ENCODE measurements around the gene PTPRD. TPM values are rescaled to one million over a fixed set of nuclear protein-coding genes. Genes with fewer than 3 reads are reported as not detected.

The PTPRD gene
- total RNA-seq, 1 experiment from 2014 or later: not detected

DNA sequence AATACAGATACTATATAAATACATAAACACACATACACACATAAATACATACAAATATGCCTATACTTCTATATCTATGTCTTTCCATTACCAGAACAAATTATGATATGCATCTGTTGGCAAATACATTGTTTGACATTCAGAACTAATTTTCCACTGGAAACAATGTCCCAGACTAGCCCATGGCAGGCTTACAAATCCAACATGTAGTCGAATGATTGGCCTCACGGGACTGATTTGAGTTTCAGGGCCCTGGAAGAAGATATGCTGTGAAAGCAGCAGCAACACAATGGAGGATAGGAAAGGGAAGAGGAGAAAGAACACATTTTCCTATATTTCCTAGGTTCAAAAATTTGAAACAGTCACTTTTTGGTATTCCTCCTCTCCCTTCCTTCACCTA, 1932.1 kb downstream of the PTPRD start:
- no peaks in the 10 kb centered on the region for H3K27me3 ChIP-seq (ENCODE audit: control insufficient read depth, insufficient read depth, low read length)
- ATAC-seq: no peak
- no peak overlapping the region for H3K4me3 ChIP-seq (ENCODE audit: low read depth in 2 of 2, low read length in 2 of 2)
- no peaks in the 10 kb centered on the region for H3K36me3 ChIP-seq (ENCODE audit: control insufficient read depth, insufficient read depth, low read length)
- H3K9me3 ChIP-seq (ENCODE audit: control insufficient read depth, insufficient read depth, low read depth, low read length): no peaks in the 10 kb centered on the region
- no peak for TF ChIP-seq POLR2AphosphoS5 (IDR thresholded peaks at IDR 0.05; ENCODE audit: low read depth, low read length)
- CTCF ChIA-PET: no interaction called here
- POLR2A ChIA-PET: no interaction called here
- no peak overlapping the region for H3K27ac ChIP-seq (ENCODE audit: low read length)
- H3K4me1 ChIP-seq (ENCODE audit: control insufficient read depth, insufficient read depth, low read length): no peaks in the 10 kb centered on the region
- no TSS peak for BruUV-seq (replicated peaks)
- in situ Hi-C loops (cut with HindIII; ENCODE audit: low pct_unique_long_range_greater_than_20kb, low sequenced_read_pairs): no loop called here
- DNase-seq (ENCODE audit: low read depth, low spot score): no peak
- intact Hi-C loops (cut with micrococcal nuclease; ENCODE audit: unreplicated experiment): no loop called here

DNA sequence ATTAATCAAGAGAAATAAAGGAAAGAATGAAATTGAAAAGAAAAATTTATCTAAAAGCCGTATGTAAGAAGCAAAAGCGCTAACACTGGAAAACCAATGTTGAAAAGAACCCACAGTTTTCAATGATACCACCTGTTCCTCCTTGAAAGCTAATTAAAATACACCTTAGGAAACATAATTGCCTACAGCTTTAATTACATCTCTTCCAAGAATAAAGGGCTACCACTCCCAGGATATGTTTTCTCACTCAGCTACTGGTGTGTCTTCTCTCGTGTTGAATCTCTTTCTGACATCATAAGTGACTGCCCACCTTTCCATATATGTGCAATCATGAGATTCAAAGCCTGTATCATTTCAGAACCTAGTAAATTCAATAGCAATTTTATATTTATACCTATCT, 1932.6 kb downstream of the PTPRD start:
- Histone ChIP-seq H3K4me3 (ENCODE audit: low read depth in 2 of 2, low read length in 2 of 2) (no peak overlapping the region), H3K27ac (ENCODE audit: low read length) (no peak overlapping the region), H3K4me1 (ENCODE audit: control insufficient read depth, insufficient read depth, low read length) (no peaks in the 10 kb centered on the region), H3K36me3 (ENCODE audit: control insufficient read depth, insufficient read depth, low read length) (no peaks in the 10 kb centered on the region), H3K27me3 (ENCODE audit: control insufficient read depth, insufficient read depth, low read length) (no peaks in the 10 kb centered on the region), H3K9me3 (ENCODE audit: control insufficient read depth, insufficient read depth, low read depth, low read length) (no peaks in the 10 kb centered on the region)
- no TSS peak for BruUV-seq (replicated peaks)
- DNase-seq (ENCODE audit: low read depth, low spot score): no peak
- CTCF ChIA-PET: no interaction called here
- POLR2A ChIA-PET: no interaction called here
- in situ Hi-C loops (cut with HindIII; ENCODE audit: low pct_unique_long_range_greater_than_20kb, low sequenced_read_pairs) (no loop called here), intact Hi-C loops (cut with micrococcal nuclease; ENCODE audit: unreplicated experiment) (no loop called here)
- ATAC-seq: no peak
- TF ChIP-seq SIN3A (IDR thresholded peaks at IDR 0.05; ENCODE audit: borderline replicate concordance, insufficient read depth, low read depth, low read length) (no peak), TCF7L2 (IDR thresholded peaks at IDR 0.05; ENCODE audit: low read depth, low read length) (no peak), POLR2AphosphoS5 (IDR thresholded peaks at IDR 0.05; ENCODE audit: low read depth, low read length) (no peak)
- TF ChIP-seq, protein P1, sequence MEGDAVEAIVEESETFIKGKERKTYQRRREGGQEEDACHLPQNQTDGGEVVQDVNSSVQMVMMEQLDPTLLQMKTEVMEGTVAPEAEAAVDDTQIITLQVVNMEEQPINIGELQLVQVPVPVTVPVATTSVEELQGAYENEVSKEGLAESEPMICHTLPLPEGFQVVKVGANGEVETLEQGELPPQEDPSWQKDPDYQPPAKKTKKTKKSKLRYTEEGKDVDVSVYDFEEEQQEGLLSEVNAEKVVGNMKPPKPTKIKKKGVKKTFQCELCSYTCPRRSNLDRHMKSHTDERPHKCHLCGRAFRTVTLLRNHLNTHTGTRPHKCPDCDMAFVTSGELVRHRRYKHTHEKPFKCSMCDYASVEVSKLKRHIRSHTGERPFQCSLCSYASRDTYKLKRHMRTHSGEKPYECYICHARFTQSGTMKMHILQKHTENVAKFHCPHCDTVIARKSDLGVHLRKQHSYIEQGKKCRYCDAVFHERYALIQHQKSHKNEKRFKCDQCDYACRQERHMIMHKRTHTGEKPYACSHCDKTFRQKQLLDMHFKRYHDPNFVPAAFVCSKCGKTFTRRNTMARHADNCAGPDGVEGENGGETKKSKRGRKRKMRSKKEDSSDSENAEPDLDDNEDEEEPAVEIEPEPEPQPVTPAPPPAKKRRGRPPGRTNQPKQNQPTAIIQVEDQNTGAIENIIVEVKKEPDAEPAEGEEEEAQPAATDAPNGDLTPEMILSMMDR (IDR thresholded peaks at IDR 0.05): no peak
- TF ChIP-seq, protein P2, sequence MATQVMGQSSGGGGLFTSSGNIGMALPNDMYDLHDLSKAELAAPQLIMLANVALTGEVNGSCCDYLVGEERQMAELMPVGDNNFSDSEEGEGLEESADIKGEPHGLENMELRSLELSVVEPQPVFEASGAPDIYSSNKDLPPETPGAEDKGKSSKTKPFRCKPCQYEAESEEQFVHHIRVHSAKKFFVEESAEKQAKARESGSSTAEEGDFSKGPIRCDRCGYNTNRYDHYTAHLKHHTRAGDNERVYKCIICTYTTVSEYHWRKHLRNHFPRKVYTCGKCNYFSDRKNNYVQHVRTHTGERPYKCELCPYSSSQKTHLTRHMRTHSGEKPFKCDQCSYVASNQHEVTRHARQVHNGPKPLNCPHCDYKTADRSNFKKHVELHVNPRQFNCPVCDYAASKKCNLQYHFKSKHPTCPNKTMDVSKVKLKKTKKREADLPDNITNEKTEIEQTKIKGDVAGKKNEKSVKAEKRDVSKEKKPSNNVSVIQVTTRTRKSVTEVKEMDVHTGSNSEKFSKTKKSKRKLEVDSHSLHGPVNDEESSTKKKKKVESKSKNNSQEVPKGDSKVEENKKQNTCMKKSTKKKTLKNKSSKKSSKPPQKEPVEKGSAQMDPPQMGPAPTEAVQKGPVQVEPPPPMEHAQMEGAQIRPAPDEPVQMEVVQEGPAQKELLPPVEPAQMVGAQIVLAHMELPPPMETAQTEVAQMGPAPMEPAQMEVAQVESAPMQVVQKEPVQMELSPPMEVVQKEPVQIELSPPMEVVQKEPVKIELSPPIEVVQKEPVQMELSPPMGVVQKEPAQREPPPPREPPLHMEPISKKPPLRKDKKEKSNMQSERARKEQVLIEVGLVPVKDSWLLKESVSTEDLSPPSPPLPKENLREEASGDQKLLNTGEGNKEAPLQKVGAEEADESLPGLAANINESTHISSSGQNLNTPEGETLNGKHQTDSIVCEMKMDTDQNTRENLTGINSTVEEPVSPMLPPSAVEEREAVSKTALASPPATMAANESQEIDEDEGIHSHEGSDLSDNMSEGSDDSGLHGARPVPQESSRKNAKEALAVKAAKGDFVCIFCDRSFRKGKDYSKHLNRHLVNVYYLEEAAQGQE (IDR thresholded peaks at IDR 0.05; ENCODE audit: insufficient read depth in 1 of 2, low read depth in 2 of 2, low read length in 1 of 2): no peak

DNA sequence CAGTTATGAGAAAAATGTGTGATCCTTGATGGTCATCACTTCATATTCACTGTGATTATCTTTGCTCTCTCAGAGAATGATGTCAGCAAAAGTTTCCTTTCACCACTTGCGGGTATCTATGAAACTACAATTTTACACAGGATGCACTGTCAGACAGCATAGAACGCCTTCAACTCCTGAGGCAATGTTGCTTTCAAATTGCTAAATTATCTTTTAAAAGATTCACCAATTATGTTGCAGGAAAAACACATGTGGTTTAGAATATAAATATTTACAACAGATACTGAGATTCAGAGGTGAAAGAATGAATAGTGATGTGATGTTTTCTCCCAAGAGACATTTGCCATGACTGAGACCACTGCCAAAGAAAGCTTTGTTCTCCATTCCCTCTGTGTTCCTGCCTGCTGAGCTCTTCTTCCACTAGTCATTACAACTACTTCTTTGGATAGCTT, 1933.4 kb downstream of the PTPRD start:
- H3K27me3 ChIP-seq (ENCODE audit: control insufficient read depth, insufficient read depth, low read length): no peaks in the 10 kb centered on the region
- ATAC-seq (no peak), DNase-seq (ENCODE audit: low read depth, low spot score) (no peak)
- ChIA-PET POLR2A (no interaction called here), CTCF (no interaction called here)
- no peak overlapping the region for H3K27ac ChIP-seq (ENCODE audit: low read length)
- no peak overlapping the region for H3K4me3 ChIP-seq (ENCODE audit: low read depth in 2 of 2, low read length in 2 of 2)
- no peaks in the 10 kb centered on the region for H3K9me3 ChIP-seq (ENCODE audit: control insufficient read depth, insufficient read depth, low read depth, low read length)
- H3K36me3 ChIP-seq (ENCODE audit: control insufficient read depth, insufficient read depth, low read length): no peaks in the 10 kb centered on the region
- TF ChIP-seq TCF7L2 (IDR thresholded peaks at IDR 0.05; ENCODE audit: low read depth, low read length) (no peak), SIN3A (IDR thresholded peaks at IDR 0.05; ENCODE audit: borderline replicate concordance, insufficient read depth, low read depth, low read length) (no peak), POLR2AphosphoS5 (IDR thresholded peaks at IDR 0.05; ENCODE audit: low read depth, low read length) (no peak)
- TF ChIP-seq, protein P2 (IDR thresholded peaks at IDR 0.05; ENCODE audit: insufficient read depth in 1 of 2, low read depth in 2 of 2, low read length in 1 of 2): no peak
- TF ChIP-seq, protein P1 (IDR thresholded peaks at IDR 0.05): no peak
- BruUV-seq (replicated peaks): no TSS peak
- H3K4me1 ChIP-seq (ENCODE audit: control insufficient read depth, insufficient read depth, low read length): no peaks in the 10 kb centered on the region
- intact Hi-C loops (cut with micrococcal nuclease; ENCODE audit: unreplicated experiment) (no loop called here), in situ Hi-C loops (cut with HindIII; ENCODE audit: low pct_unique_long_range_greater_than_20kb, low sequenced_read_pairs) (no loop called here)
